GM12875 (cell line): Measurements from ENCODE around the gene IFT74.

Experiments used
- H3K4me3 ChIP-seq: one replicate; pipeline ENCODE4 v1.5.1; 2011; ENCODE audit warnings: low read depth, low read length, control low read depth
- TF ChIP-seq, protein P1 (sequence below): IDR thresholded peaks from 2 replicates; pipeline ENCODE4 v1.5.1; 2011; ENCODE audit warnings: low read depth, mild to moderate bottlenecking, control low read depth, inconsistent platforms, low read length, moderate library complexity, borderline replicate concordance; ENCODE audit not compliant: insufficient read depth

The IFT74 gene

DNA sequence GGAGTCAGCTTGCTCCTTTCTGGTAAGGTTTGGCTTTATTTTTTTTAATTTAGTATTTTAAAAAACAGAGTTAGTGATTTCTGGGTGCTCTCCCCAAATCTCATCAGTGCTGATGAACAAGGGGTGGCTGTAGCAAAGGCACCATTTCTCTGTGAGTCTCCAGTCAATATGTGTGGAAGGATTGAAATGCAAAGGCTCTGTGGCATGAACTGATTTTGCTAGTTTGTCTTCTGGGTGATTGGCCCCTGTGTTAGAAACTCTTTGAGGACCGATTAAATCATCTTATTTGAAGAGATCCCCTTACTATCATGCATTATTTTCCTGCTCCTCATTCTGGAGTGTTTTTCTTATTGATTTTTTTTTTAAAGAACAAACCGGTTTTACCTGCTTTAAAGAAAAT is 153.4 kb downstream of the IFT74 start:
- TF ChIP-seq, protein P1, sequence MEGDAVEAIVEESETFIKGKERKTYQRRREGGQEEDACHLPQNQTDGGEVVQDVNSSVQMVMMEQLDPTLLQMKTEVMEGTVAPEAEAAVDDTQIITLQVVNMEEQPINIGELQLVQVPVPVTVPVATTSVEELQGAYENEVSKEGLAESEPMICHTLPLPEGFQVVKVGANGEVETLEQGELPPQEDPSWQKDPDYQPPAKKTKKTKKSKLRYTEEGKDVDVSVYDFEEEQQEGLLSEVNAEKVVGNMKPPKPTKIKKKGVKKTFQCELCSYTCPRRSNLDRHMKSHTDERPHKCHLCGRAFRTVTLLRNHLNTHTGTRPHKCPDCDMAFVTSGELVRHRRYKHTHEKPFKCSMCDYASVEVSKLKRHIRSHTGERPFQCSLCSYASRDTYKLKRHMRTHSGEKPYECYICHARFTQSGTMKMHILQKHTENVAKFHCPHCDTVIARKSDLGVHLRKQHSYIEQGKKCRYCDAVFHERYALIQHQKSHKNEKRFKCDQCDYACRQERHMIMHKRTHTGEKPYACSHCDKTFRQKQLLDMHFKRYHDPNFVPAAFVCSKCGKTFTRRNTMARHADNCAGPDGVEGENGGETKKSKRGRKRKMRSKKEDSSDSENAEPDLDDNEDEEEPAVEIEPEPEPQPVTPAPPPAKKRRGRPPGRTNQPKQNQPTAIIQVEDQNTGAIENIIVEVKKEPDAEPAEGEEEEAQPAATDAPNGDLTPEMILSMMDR, result no peak
- H3K4me3 ChIP-seq, result no peak overlapping the region

DNA sequence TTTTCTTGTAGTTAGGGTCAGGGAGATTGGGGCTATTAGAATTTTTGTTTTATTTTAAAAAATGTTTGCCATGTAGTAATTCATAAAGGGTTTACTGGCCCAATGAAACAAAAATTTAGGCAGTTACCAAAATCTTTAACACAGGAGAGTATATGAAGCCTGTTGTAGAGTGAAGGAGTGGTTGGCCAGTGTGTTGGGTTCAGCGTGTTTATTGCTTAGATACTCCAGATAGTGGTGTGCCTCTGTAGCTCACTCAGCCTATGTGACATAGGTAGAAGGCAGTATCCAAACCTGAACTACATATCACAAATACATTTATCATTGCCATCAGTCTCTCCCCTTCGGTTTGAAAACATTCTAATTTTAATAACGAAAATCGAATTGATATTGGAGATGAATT is 154.0 kb downstream of the IFT74 start:
- TF ChIP-seq, protein P1, result no peak
- H3K4me3 ChIP-seq, result no peak overlapping the region

DNA sequence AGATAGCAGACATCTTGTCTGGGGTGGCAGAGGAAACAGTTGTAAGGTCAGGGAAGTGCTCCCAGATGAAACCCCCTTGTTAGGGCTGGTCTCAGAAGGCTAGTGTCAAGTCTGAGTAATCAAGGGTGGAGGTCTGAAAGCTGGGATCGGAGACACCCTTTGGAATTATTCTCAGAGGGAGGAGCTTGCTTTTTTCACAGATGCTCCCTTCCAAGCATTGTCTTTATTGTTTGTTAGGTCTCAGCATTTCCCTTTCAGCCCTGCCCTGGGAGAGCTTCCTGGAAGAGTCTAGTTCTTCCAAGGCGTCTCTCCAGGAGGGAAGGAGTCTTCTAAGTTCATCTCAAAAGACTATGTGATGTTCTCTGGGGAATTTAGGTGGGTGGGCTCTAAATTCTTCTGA is 156.0 kb downstream of the IFT74 start:
- TF ChIP-seq, protein P1, result no peak
- no peak overlapping the region for H3K4me3 ChIP-seq
